SK-N-SH (cell line): ENCODE measurements around the gene SHROOM4.

Source experiments
- EZH2phosphoT487 ChIP-seq: fragments of 200-600 bp; sonication (generic); IDR thresholded peaks from 2 replicates; pipeline ENCODE4 v1.6.1; 2017; ENCODE audit warnings: low read depth, mixed run types, mild to moderate bottlenecking, antibody characterized with exemption, moderate library complexity, borderline replicate concordance
- FOSL2 ChIP-seq: IDR thresholded peaks from 2 replicates; pipeline ENCODE4 v1.4.0; 2012; ENCODE audit warnings: low read depth, mild to moderate bottlenecking, moderate library complexity, borderline replicate concordance
- FOXJ3 ChIP-seq: sonication (generic); formaldehyde crosslinking; IDR thresholded peaks from 2 replicates; pipeline ENCODE4 v1.5.1; 2020; ENCODE audit warnings: mild to moderate bottlenecking, missing genetic modification reagents
- GABPA ChIP-seq: IDR thresholded peaks from 2 replicates; pipeline ENCODE4 v1.4.0; 2012; ENCODE audit warnings: low read depth, mild to moderate bottlenecking
- SIN3A ChIP-seq: IDR thresholded peaks from 2 replicates; pipeline ENCODE4 v1.6.1; 2012; ENCODE audit warnings: low read depth, mild to moderate bottlenecking, low read length, moderate library complexity, borderline replicate concordance
- YY1 ChIP-seq: IDR thresholded peaks from 2 replicates; pipeline ENCODE4 v1.4.0; 2012; ENCODE audit warnings: low read depth, mild to moderate bottlenecking
- TF ChIP-seq, protein P1 (sequence below): fragments of 150-350 bp; IDR thresholded peaks from 2 replicates; pipeline ENCODE4 v1.6.1; 2017; ENCODE audit warnings: antibody characterized with exemption, low read length, low read depth, borderline replicate concordance
- TF ChIP-seq, protein P2 (sequence below): fragments of 200-600 bp; sonication (generic); IDR thresholded peaks from 2 replicates; pipeline ENCODE4 v1.6.1; 2017; ENCODE audit warnings: antibody characterized with exemption, mild to moderate bottlenecking, moderate library complexity

DNA sequence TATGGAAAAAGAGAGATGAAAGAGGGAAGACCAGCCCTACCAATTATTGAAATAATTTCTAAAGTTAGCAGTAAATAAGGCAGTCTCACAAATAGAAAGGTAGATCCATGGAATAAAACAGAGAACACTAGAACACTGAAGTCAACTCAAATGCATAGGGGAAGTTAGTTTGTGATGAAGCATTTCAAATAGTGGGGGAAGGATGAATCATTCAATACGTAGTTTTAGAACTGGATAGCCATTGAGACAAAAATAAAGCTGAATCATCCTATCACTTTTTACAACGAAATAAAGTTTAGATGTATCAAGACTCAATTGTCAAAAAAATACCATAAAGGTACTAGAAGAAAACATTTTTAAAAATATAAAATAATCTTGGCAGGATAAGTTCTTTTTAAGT, 200.1 kb downstream of the SHROOM4 start:
- TF ChIP-seq, protein P1, sequence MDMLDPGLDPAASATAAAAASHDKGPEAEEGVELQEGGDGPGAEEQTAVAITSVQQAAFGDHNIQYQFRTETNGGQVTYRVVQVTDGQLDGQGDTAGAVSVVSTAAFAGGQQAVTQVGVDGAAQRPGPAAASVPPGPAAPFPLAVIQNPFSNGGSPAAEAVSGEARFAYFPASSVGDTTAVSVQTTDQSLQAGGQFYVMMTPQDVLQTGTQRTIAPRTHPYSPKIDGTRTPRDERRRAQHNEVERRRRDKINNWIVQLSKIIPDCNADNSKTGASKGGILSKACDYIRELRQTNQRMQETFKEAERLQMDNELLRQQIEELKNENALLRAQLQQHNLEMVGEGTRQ, result no peak
- TF ChIP-seq FOSL2 (no peak), SIN3A (no peak), YY1 (no peak), FOXJ3 (CRISPR knock-in tag) (no peak), EZH2phosphoT487 (no peak), GABPA (no peak)
- TF ChIP-seq, protein P2, sequence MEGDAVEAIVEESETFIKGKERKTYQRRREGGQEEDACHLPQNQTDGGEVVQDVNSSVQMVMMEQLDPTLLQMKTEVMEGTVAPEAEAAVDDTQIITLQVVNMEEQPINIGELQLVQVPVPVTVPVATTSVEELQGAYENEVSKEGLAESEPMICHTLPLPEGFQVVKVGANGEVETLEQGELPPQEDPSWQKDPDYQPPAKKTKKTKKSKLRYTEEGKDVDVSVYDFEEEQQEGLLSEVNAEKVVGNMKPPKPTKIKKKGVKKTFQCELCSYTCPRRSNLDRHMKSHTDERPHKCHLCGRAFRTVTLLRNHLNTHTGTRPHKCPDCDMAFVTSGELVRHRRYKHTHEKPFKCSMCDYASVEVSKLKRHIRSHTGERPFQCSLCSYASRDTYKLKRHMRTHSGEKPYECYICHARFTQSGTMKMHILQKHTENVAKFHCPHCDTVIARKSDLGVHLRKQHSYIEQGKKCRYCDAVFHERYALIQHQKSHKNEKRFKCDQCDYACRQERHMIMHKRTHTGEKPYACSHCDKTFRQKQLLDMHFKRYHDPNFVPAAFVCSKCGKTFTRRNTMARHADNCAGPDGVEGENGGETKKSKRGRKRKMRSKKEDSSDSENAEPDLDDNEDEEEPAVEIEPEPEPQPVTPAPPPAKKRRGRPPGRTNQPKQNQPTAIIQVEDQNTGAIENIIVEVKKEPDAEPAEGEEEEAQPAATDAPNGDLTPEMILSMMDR, result no peak
